ENCODE results near the gene WDR48.

- TF ChIP-seq CTCF (IDR thresholded peaks at IDR 0.05) (no peak), POLR2A (IDR thresholded peaks at IDR 0.05) (no peak)
These were observed 57.3 kb downstream of the WDR48 start for GRCh38 chr3:39109086-39109485.

All from suprapubic skin (tissue), 3 donors.